Astrocyte (in vitro differentiated cells and primary cell): ENCODE results near the gene HEMGN.

Experiments
- CTCF ChIP-seq: IDR thresholded peaks from 2 replicates; pipeline ENCODE4 v1.5.1; 2011; ENCODE audit warnings: low read depth, mild to moderate bottlenecking, inconsistent platforms, low read length, moderate library complexity; ENCODE audit not compliant: insufficient read depth
- EZH2 ChIP-seq: IDR thresholded peaks from 2 replicates; pipeline ENCODE4 v1.6.1; 2012; ENCODE audit warnings: mild to moderate bottlenecking, low read length, inconsistent platforms; ENCODE audit not compliant: insufficient read depth

DNA sequence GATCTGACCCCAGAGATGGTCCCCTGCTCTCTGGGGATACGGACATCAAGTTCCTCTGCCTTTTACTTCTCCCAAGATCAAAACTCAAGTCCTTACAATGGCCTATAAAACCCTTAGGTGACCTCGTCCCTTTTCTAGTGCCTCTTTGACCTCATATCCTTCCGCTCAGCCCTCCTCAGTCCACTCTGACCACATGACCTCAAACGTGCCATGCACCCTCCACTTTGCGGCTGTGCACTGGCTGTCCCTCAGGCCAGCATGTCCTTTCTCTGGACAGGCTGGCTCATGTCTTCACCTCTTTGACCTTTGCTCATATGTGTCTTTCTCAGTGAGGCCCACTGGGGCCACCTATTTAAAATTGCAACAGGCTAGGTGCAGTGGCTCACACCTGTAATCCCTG lies 30.3 kb downstream of the HEMGN start:
- no peak for TF ChIP-seq CTCF
- no peak for TF ChIP-seq EZH2
